ENCODE data around the gene PIK3C2G.

PIK3C2G gene

DNA sequence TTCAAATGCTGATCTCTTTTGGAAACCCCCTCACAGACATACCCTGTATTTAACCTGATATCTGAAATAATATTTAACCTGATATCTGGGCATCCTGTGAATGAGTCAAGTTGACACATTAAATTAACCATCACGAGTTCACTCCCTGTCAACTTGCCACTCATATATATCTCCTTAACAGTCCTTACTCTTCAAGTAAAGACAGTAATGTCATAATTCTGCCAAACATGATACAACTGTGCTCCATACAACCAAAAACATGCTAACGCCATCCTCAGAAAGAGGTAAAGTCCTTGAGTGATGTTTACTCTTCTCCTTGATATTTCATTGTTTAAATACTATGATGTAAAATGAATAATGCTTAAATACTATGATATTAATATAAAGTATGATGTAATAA is 371.5 kb downstream of the PIK3C2G start:
- Histone ChIP-seq H3K9me3 (ENCODE audit: control insufficient read depth, low read length) (no peaks in the 10 kb centered on the region), H3K4me3 (ENCODE audit: insufficient read depth, low read depth, low read length) (no peak overlapping the region), H3K27ac (ENCODE audit: insufficient read depth, low read depth, low read length, poor library complexity, severe bottlenecking) (no peak overlapping the region), H3K27me3 (ENCODE audit: control insufficient read depth, insufficient read depth, low read length, poor library complexity, severe bottlenecking) (no peaks in the 10 kb centered on the region), H3K4me1 (ENCODE audit: control insufficient read depth, insufficient read depth, low read length) (no peaks in the 10 kb centered on the region), H3K36me3 (ENCODE audit: control insufficient read depth, insufficient read depth, low read length) (no peaks in the 10 kb centered on the region)
- 85 to 97% methylated on average over 1 to 2 of the region's 2 CpGs for WGBS, 2 experiments

DNA sequence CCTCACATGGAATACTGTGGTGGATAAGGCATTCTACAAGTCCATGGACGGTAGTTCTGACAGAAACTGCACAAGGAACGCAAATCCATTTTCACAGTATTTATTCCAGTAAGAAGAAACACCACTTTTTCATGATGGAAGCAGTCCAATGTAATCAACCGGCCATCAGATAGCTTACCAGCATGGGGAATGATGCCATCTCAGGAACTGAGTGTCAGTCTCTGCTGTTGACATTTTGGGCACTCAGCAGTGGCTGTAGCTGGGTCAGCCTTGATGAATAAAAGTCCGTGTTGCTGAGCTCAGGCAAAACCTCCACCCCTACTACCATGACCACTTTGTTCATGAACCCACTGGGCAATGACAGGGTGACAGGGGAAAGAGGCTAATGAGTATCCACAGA is 373.1 kb downstream of the PIK3C2G start:
- Histone ChIP-seq H3K27me3 (ENCODE audit: control insufficient read depth, insufficient read depth, low read length, poor library complexity, severe bottlenecking) (no peaks in the 10 kb centered on the region), H3K27ac (ENCODE audit: insufficient read depth, low read depth, low read length, poor library complexity, severe bottlenecking) (no peak overlapping the region), H3K4me3 (ENCODE audit: insufficient read depth, low read depth, low read length) (no peak overlapping the region), H3K9me3 (ENCODE audit: control insufficient read depth, low read length) (no peaks in the 10 kb centered on the region), H3K36me3 (ENCODE audit: control insufficient read depth, insufficient read depth, low read length) (no peaks in the 10 kb centered on the region), H3K4me1 (ENCODE audit: control insufficient read depth, insufficient read depth, low read length) (no peaks in the 10 kb centered on the region)
- WGBS, 2 experiments: 76 to 77% methylated on average over 3 to 4 of the region's 4 CpGs

DNA sequence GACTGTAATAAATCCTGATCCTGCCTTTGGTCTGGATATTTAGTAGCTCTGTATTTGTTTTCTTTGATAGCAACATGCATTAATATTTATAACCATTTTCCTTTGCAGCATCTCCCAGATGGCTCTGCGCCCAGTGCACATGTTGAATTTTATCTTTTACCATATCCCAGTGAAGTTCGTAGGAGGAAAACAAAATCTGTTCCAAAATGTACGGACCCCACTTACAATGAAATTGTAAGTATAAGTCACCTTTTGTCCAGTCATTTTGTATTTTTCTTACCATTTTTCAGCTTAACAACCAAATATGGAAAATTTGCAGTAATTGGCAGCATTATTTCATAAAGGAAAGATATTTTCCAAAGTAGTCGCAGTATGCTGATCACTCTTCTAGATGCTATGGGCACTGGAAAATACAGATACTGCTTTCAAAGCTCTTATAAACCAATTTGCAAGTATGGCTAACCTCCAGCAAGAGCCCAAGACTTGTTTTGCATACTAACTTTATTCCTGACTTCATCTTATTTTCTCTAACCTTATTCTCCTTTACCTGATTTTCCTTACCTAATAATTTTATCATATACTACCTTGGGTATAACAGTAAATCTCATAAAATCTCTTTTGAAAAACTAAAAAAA is 379.1 kb downstream of the PIK3C2G start:
- no peak overlapping the region for H3K27ac ChIP-seq (ENCODE audit: insufficient read depth, low read depth, low read length, poor library complexity, severe bottlenecking)

GRCh38 chr12:18643681-18644080 is 382.4 kb downstream of the PIK3C2G start:
- no peaks in the 10 kb centered on the region for H3K36me3 ChIP-seq (ENCODE audit: control insufficient read depth, insufficient read depth, low read length)
- 96% methylated on average over 5 of the region's 5 CpGs for WGBS, 2 experiments
- no peaks in the 10 kb centered on the region for H3K9me3 ChIP-seq (ENCODE audit: control insufficient read depth, low read length)
- no peak overlapping the region for H3K27ac ChIP-seq (ENCODE audit: insufficient read depth, low read depth, low read length, poor library complexity, severe bottlenecking)
- no peaks in the 10 kb centered on the region for H3K4me1 ChIP-seq (ENCODE audit: control insufficient read depth, insufficient read depth, low read length)
- no peaks in the 10 kb centered on the region for H3K27me3 ChIP-seq (ENCODE audit: control insufficient read depth, insufficient read depth, low read length, poor library complexity, severe bottlenecking)
- H3K4me3 ChIP-seq (ENCODE audit: insufficient read depth, low read depth, low read length): no peak overlapping the region

More for the DNA sequence above, 379.1 kb downstream of the PIK3C2G start:
- Histone ChIP-seq H3K9me3 (ENCODE audit: control insufficient read depth, low read length) (no peaks in the 10 kb centered on the region), H3K36me3 (ENCODE audit: control insufficient read depth, insufficient read depth, low read length) (no peaks in the 10 kb centered on the region), H3K4me1 (ENCODE audit: control insufficient read depth, insufficient read depth, low read length) (no peaks in the 10 kb centered on the region), H3K4me3 (ENCODE audit: insufficient read depth, low read depth, low read length) (no peak overlapping the region), H3K27me3 (ENCODE audit: control insufficient read depth, insufficient read depth, low read length, poor library complexity, severe bottlenecking) (no peaks in the 10 kb centered on the region)
- WGBS, 2 experiments: 96 to 98% methylated on average over 3 to 4 of the region's 4 CpGs

GRCh38 chr12:18644564-18644963 is 383.2 kb downstream of the PIK3C2G start:
- no peaks in the 10 kb centered on the region for H3K4me1 ChIP-seq (ENCODE audit: control insufficient read depth, insufficient read depth, low read length)
- H3K4me3 ChIP-seq (ENCODE audit: insufficient read depth, low read depth, low read length): no peak overlapping the region
- 93 to 94% methylated on average over 3 of the region's 3 CpGs for WGBS, 2 experiments
- no peaks in the 10 kb centered on the region for H3K36me3 ChIP-seq (ENCODE audit: control insufficient read depth, insufficient read depth, low read length)
- H3K9me3 ChIP-seq (ENCODE audit: control insufficient read depth, low read length): no peaks in the 10 kb centered on the region
- H3K27ac ChIP-seq (ENCODE audit: insufficient read depth, low read depth, low read length, poor library complexity, severe bottlenecking): no peak overlapping the region
- no peaks in the 10 kb centered on the region for H3K27me3 ChIP-seq (ENCODE audit: control insufficient read depth, insufficient read depth, low read length, poor library complexity, severe bottlenecking)

- H3K27me3 ChIP-seq (ENCODE audit: control insufficient read depth, insufficient read depth, low read length, poor library complexity, severe bottlenecking): no peaks in the 10 kb centered on the region
- H3K4me1 ChIP-seq (ENCODE audit: control insufficient read depth, insufficient read depth, low read length): no peaks in the 10 kb centered on the region
- WGBS, 2 experiments: 91 to 92% methylated on average over 6 of the region's 6 CpGs
- H3K4me3 ChIP-seq (ENCODE audit: insufficient read depth, low read depth, low read length): no peak overlapping the region
- no peaks in the 10 kb centered on the region for H3K36me3 ChIP-seq (ENCODE audit: control insufficient read depth, insufficient read depth, low read length)
- no peaks in the 10 kb centered on the region for H3K9me3 ChIP-seq (ENCODE audit: control insufficient read depth, low read length)
- no peak overlapping the region for H3K27ac ChIP-seq (ENCODE audit: insufficient read depth, low read depth, low read length, poor library complexity, severe bottlenecking)
Observed at GRCh38 chr12:18646286-18646890, 385.1 kb downstream of the PIK3C2G start.

GRCh38 chr12:18651525-18651924 is 390.2 kb downstream of the PIK3C2G start:
- H3K4me3 ChIP-seq (ENCODE audit: insufficient read depth, low read depth, low read length): no peak overlapping the region
- H3K27ac ChIP-seq (ENCODE audit: insufficient read depth, low read depth, low read length, poor library complexity, severe bottlenecking): no peak overlapping the region
- no peaks in the 10 kb centered on the region for H3K27me3 ChIP-seq (ENCODE audit: control insufficient read depth, insufficient read depth, low read length, poor library complexity, severe bottlenecking)
- H3K4me1 ChIP-seq (ENCODE audit: control insufficient read depth, insufficient read depth, low read length): no peaks in the 10 kb centered on the region
- H3K9me3 ChIP-seq (ENCODE audit: control insufficient read depth, low read length): no peaks in the 10 kb centered on the region
- no peaks in the 10 kb centered on the region for H3K36me3 ChIP-seq (ENCODE audit: control insufficient read depth, insufficient read depth, low read length)
- 85 to 91% methylated on average over 2 of the region's 2 CpGs for WGBS, 2 experiments

DNA sequence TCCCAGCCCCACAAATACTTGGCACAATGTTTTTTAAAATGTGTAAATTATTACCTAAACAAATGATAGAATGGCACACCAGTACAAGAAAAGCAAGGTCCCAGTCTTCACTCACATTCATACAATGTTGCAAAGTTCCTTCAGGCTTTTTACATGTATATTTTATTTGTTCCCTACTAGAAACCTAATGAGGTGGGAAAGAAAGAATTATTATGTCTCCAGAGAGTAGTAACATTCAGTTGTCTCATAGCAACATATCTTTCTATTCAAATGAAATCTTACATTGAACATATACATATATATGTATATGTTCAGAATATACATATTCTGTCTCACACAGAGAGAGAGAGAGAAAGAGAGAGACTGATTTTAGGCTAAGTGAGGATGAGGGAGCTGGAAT is 391.3 kb downstream of the PIK3C2G start:
- H3K4me3 ChIP-seq (ENCODE audit: insufficient read depth, low read depth, low read length): no peak overlapping the region
- no peaks in the 10 kb centered on the region for H3K9me3 ChIP-seq (ENCODE audit: control insufficient read depth, low read length)
- no peaks in the 10 kb centered on the region for H3K36me3 ChIP-seq (ENCODE audit: control insufficient read depth, insufficient read depth, low read length)
- no peaks in the 10 kb centered on the region for H3K4me1 ChIP-seq (ENCODE audit: control insufficient read depth, insufficient read depth, low read length)
- H3K27ac ChIP-seq (ENCODE audit: insufficient read depth, low read depth, low read length, poor library complexity, severe bottlenecking): no peak overlapping the region
- H3K27me3 ChIP-seq (ENCODE audit: control insufficient read depth, insufficient read depth, low read length, poor library complexity, severe bottlenecking): no peaks in the 10 kb centered on the region

DNA sequence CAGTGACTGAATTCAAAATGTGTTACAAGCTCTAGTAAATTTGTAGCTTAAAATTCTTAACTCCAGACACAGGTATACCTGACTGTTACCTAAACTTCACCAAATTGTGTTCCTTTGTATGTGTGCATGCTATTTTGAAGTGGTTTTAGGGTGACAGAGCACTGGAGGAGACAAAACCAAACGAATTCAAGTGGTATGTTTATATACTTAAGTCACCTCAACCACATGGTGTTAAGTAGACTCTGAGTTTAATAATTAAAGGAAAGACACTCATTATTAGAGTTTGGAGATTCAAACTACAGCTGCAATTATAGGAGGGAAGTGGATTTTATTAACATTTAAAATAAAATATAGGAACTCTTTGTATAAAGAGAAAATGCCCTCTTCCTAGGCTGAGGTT is 392.1 kb downstream of the PIK3C2G start:
- Histone ChIP-seq H3K27ac (ENCODE audit: insufficient read depth, low read depth, low read length, poor library complexity, severe bottlenecking) (no peak overlapping the region), H3K27me3 (ENCODE audit: control insufficient read depth, insufficient read depth, low read length, poor library complexity, severe bottlenecking) (no peaks in the 10 kb centered on the region), H3K4me1 (ENCODE audit: control insufficient read depth, insufficient read depth, low read length) (no peaks in the 10 kb centered on the region), H3K36me3 (ENCODE audit: control insufficient read depth, insufficient read depth, low read length) (no peaks in the 10 kb centered on the region), H3K9me3 (ENCODE audit: control insufficient read depth, low read length) (no peaks in the 10 kb centered on the region), H3K4me3 (ENCODE audit: insufficient read depth, low read depth, low read length) (no peak overlapping the region)
- no CpG with 5 or more reads among the region's 1 CpG for WGBS, 2 experiments

- Histone ChIP-seq H3K27me3 (ENCODE audit: control insufficient read depth, insufficient read depth, low read length, poor library complexity, severe bottlenecking) (no peaks in the 10 kb centered on the region), H3K27ac (ENCODE audit: insufficient read depth, low read depth, low read length, poor library complexity, severe bottlenecking) (no peak overlapping the region), H3K36me3 (ENCODE audit: control insufficient read depth, insufficient read depth, low read length) (no peaks in the 10 kb centered on the region), H3K4me3 (ENCODE audit: insufficient read depth, low read depth, low read length) (no peak overlapping the region), H3K9me3 (ENCODE audit: control insufficient read depth, low read length) (no peaks in the 10 kb centered on the region), H3K4me1 (ENCODE audit: control insufficient read depth, insufficient read depth, low read length) (no peaks in the 10 kb centered on the region)
- WGBS, 2 experiments: 89 to 91% methylated on average over 2 to 3 of the region's 4 CpGs
Observed at GRCh38 chr12:18655351-18655750, 394.0 kb downstream of the PIK3C2G start.
